Esophagus muscularis mucosa (tissue), 4 donors: ENCODE data around the gene NCK1.

Experiments
- EP300 ChIP-seq: sonication (generic); formaldehyde crosslinking; IDR thresholded peaks from one replicate; pipeline ENCODE4 v1.6.1; 2017; ENCODE audit warnings: antibody characterized with exemption
- POLR2A ChIP-seq: fragments of 450-650 bp; IDR thresholded peaks from one replicate; pipeline ENCODE4 v1.6.1; 2017; ENCODE audit warnings: antibody characterized with exemption, moderate library complexity, mild to moderate bottlenecking, low read depth
- POLR2AphosphoS5 ChIP-seq, 2 donors: sonication (generic); formaldehyde crosslinking; IDR thresholded peaks; one replicate each; pipeline ENCODE4 v1.6.1; 2017; ENCODE audit warnings: antibody characterized with exemption in 2 of 2
- TF ChIP-seq, protein P1 (sequence below), 3 experiments: fragments of 200-600 bp in 2 of 3; fragments of 450-650 bp in 1 of 3; sonication (generic) in 2 of 3; IDR thresholded peaks; one replicate each; pipeline ENCODE4 v1.5.1; 2017 to 2019; ENCODE audit warnings: antibody characterized with exemption in 3 of 3, mild to moderate bottlenecking in 2 of 3, moderate library complexity in 1 of 3

GRCh38 chr3:136943436-136943835, 81.4 kb downstream of the NCK1 start:
- TF ChIP-seq, protein P1, sequence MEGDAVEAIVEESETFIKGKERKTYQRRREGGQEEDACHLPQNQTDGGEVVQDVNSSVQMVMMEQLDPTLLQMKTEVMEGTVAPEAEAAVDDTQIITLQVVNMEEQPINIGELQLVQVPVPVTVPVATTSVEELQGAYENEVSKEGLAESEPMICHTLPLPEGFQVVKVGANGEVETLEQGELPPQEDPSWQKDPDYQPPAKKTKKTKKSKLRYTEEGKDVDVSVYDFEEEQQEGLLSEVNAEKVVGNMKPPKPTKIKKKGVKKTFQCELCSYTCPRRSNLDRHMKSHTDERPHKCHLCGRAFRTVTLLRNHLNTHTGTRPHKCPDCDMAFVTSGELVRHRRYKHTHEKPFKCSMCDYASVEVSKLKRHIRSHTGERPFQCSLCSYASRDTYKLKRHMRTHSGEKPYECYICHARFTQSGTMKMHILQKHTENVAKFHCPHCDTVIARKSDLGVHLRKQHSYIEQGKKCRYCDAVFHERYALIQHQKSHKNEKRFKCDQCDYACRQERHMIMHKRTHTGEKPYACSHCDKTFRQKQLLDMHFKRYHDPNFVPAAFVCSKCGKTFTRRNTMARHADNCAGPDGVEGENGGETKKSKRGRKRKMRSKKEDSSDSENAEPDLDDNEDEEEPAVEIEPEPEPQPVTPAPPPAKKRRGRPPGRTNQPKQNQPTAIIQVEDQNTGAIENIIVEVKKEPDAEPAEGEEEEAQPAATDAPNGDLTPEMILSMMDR (IDR thresholded peaks at IDR 0.05) = no peak
- TF ChIP-seq POLR2A (no peak), EP300 (no peak), POLR2AphosphoS5 (IDR thresholded peaks at IDR 0.05) (no peak)
